ENCODE data around the gene FMN1. TPM values are rescaled to one million over a fixed set of nuclear protein-coding genes. Genes with fewer than 3 reads are reported as not detected.

Gene FMN1
- total RNA-seq, 1 experiment from 2014 or later, result 3.9 TPM

- Histone ChIP-seq H3K36me3 (ENCODE audit: control insufficient read depth, insufficient read depth, low read length) (no peaks in the 10 kb centered on the region), H3K27ac (ENCODE audit: low read length) (no peak overlapping the region), H3K27me3 (ENCODE audit: control insufficient read depth, insufficient read depth, low read length) (no peaks in the 10 kb centered on the region), H3K9me3 (ENCODE audit: control insufficient read depth, insufficient read depth, low read depth, low read length) (no peaks in the 10 kb centered on the region), H3K4me1 (ENCODE audit: control insufficient read depth, insufficient read depth, low read length) (no peaks in the 10 kb centered on the region), H3K4me3 (ENCODE audit: low read depth in 2 of 2, low read length in 2 of 2) (no peak overlapping the region)
- ChIA-PET CTCF (interaction anchor here (0.6 kb wide), 1 partner anchor 102 kb away, joined by 3 read pairs; no protein-coding TSS in a partner anchor), POLR2A (no interaction called here)
- BruUV-seq (replicated peaks), result no TSS peak
- in situ Hi-C loops (cut with HindIII; ENCODE audit: low pct_unique_long_range_greater_than_20kb, low sequenced_read_pairs), result no loop called here
- intact Hi-C loops (cut with micrococcal nuclease; ENCODE audit: unreplicated experiment), result no loop called here
- ATAC-seq (no peak), DNase-seq (ENCODE audit: low read depth, low spot score) (no peak)
- TF ChIP-seq POLR2AphosphoS5 (IDR thresholded peaks at IDR 0.05; ENCODE audit: low read depth, low read length), result no peak
- no peak for TF ChIP-seq REST (IDR thresholded peaks at IDR 0.05; ENCODE audit: insufficient read depth in 1 of 2, low read depth in 2 of 2, low read length in 1 of 2)
- TF ChIP-seq CTCF (IDR thresholded peaks at IDR 0.05), result no peak
- no peak for TF ChIP-seq SIN3A (IDR thresholded peaks at IDR 0.05; ENCODE audit: borderline replicate concordance, insufficient read depth, low read depth, low read length)
Observed at GRCh38 chr15:33095641-33096040, 98.9 kb downstream of the FMN1 start.

GRCh38 chr15:33094336-33094735 lies 100.2 kb downstream of the FMN1 start:
- POLR2A ChIA-PET, result no interaction called here
- in situ Hi-C loops (cut with HindIII; ENCODE audit: low pct_unique_long_range_greater_than_20kb, low sequenced_read_pairs) (no loop called here), intact Hi-C loops (cut with micrococcal nuclease; ENCODE audit: unreplicated experiment) (no loop called here)
- ATAC-seq (no peak), DNase-seq (ENCODE audit: low read depth, low spot score) (no peak)
- no TSS peak for BruUV-seq (replicated peaks)
- Histone ChIP-seq H3K27ac (ENCODE audit: low read length) (no peak overlapping the region), H3K27me3 (ENCODE audit: control insufficient read depth, insufficient read depth, low read length) (no peaks in the 10 kb centered on the region), H3K9me3 (ENCODE audit: control insufficient read depth, insufficient read depth, low read depth, low read length) (no peaks in the 10 kb centered on the region), H3K4me3 (ENCODE audit: low read depth in 2 of 2, low read length in 2 of 2) (no peak overlapping the region), H3K4me1 (ENCODE audit: control insufficient read depth, insufficient read depth, low read length) (no peaks in the 10 kb centered on the region), H3K36me3 (ENCODE audit: control insufficient read depth, insufficient read depth, low read length) (no peaks in the 10 kb centered on the region)
- TF ChIP-seq CTCF (IDR thresholded peaks at IDR 0.05) (no peak), POLR2AphosphoS5 (IDR thresholded peaks at IDR 0.05; ENCODE audit: low read depth, low read length) (no peak), REST (IDR thresholded peaks at IDR 0.05; ENCODE audit: insufficient read depth in 1 of 2, low read depth in 2 of 2, low read length in 1 of 2) (no peak), SIN3A (IDR thresholded peaks at IDR 0.05; ENCODE audit: borderline replicate concordance, insufficient read depth, low read depth, low read length) (no peak), TCF7L2 (IDR thresholded peaks at IDR 0.05; ENCODE audit: low read depth, low read length) (no peak)
- CTCF ChIA-PET, result no interaction called here
